SU-DHL-6 (cell line): Measurements from ENCODE around the gene PHACTR3.

Experiments
- H2AFZ ChIP-seq: fragments of 200-600 bp; sonication (generic); 2 replicates; pipeline ENCODE4 v1.6.1; 2014; ENCODE audit warnings: low read depth, mild to moderate bottlenecking, moderate library complexity, mixed read lengths, antibody characterized with exemption, low read length; ENCODE audit not compliant: severe bottlenecking
- H3F3A ChIP-seq: fragments of 200-600 bp; shearing (Covaris generic); 2 replicates; pipeline ENCODE4 v1.6.0; 2016; ENCODE audit warnings: antibody characterized with exemption, mild to moderate bottlenecking; ENCODE audit not compliant: insufficient read depth
- H3K27ac ChIP-seq: fragments of 200-600 bp; sonication (generic); 2 replicates; pipeline ENCODE4 v1.5.1; 2016; ENCODE audit warnings: low read depth, mild to moderate bottlenecking, low read length, moderate library complexity, mixed read lengths
- H3K27me3 ChIP-seq: fragments of 200-600 bp; sonication (generic), shearing (Covaris generic); 2 replicates; pipeline ENCODE4 v1.6.0; 2014; ENCODE audit warnings: mild to moderate bottlenecking, low read length
- H3K36me3 ChIP-seq: fragments of 200-600 bp; sonication (generic); 2 replicates; pipeline ENCODE4 v1.6.1; 2014; ENCODE audit warnings: mild to moderate bottlenecking, low read length, mixed read lengths
- H3K4me2 ChIP-seq: fragments of 300-600, 200-600 bp; shearing (Covaris generic), sonication (generic); 2 replicates; pipeline ENCODE4 v1.6.0; 2014; ENCODE audit warnings: low read length, low read depth, mild to moderate bottlenecking; ENCODE audit not compliant: poor library complexity, severe bottlenecking
- H3K4me3 ChIP-seq: fragments of 200-600 bp; sonication (generic); 2 replicates; pipeline ENCODE4 v1.5.1; 2014; ENCODE audit warnings: antibody characterized with exemption, low read length, mild to moderate bottlenecking, mixed read lengths; ENCODE audit not compliant: insufficient read depth, poor library complexity, severe bottlenecking
- H3K79me2 ChIP-seq: fragments of 200-600 bp; sonication (generic); 2 replicates; pipeline ENCODE4 v1.6.1; 2014; ENCODE audit warnings: mild to moderate bottlenecking, low read length, moderate library complexity; ENCODE audit not compliant: insufficient read depth
- H3K9ac ChIP-seq: fragments of 200-600 bp; sonication (generic); 2 replicates; pipeline ENCODE4 v1.7.0; 2014; ENCODE audit warnings: mild to moderate bottlenecking, low read length
- H3K9me2 ChIP-seq: fragments of 200-600 bp; sonication (generic); replicated peaks from 2 replicates; pipeline ENCODE4 v1.6.1; 2014; ENCODE audit warnings: low read length; ENCODE audit not compliant: insufficient read depth
- H3K9me3 ChIP-seq: fragments of 200-600 bp; sonication (generic); 2 replicates; pipeline ENCODE4 v1.6.1; 2014; ENCODE audit warnings: low read length, mixed read lengths; ENCODE audit not compliant: insufficient read depth
- H4K20me1 ChIP-seq: fragments of 200-600 bp; sonication (generic); 2 replicates; pipeline ENCODE4 v1.6.1; 2014; ENCODE audit warnings: low read depth, mild to moderate bottlenecking, antibody characterized with exemption, low read length, moderate library complexity, mixed read lengths
- CTCF ChIP-seq: fragments of 200-600 bp; sonication (generic); IDR thresholded peaks from one replicate; pipeline ENCODE4 v1.5.1; 2017; ENCODE audit warnings: antibody characterized with exemption, mild to moderate bottlenecking, low read length, moderate library complexity; ENCODE audit not compliant: insufficient read depth, poor library complexity, severe bottlenecking
- EZH2phosphoT487 ChIP-seq: fragments of 200-600 bp; sonication (generic), shearing (Covaris generic); conservative IDR thresholded peaks from 2 replicates; pipeline ENCODE4 v1.6.1; 2018; ENCODE audit warnings: mild to moderate bottlenecking, antibody characterized with exemption, low read length, moderate library complexity, mixed read lengths

Gene PHACTR3

GRCh38 chr20:59814840-59815340 is 210.6 kb downstream of the PHACTR3 start:
- no peak overlapping the region for H3K4me3 ChIP-seq
- H3K9ac ChIP-seq, result no peak overlapping the region
- no peaks in the 10 kb centered on the region for H3K9me3 ChIP-seq
- H3K27ac ChIP-seq, result no peak overlapping the region
- no peaks in the 10 kb centered on the region for H3K36me3 ChIP-seq
- TF ChIP-seq EZH2phosphoT487 (no peak), CTCF (no peak)
- no peak overlapping the region for H2AFZ ChIP-seq
- H3K9me2 ChIP-seq, result no peaks in the 10 kb centered on the region
- no peaks in the 10 kb centered on the region for H3K27me3 ChIP-seq
- H3K4me2 ChIP-seq, result no peak overlapping the region
- H3F3A ChIP-seq, result no peaks in the 10 kb centered on the region
- H3K79me2 ChIP-seq, result no peaks in the 10 kb centered on the region
- H4K20me1 ChIP-seq, result no peaks in the 10 kb centered on the region

- Histone ChIP-seq H3K27ac (no peak overlapping the region), H3K9me3 (no peaks in the 10 kb centered on the region), H3K9me2 (no peaks in the 10 kb centered on the region), H3K36me3 (no peaks in the 10 kb centered on the region), H3K79me2 (no peaks in the 10 kb centered on the region), H3K4me2 (no peak overlapping the region), H3K9ac (no peak overlapping the region), H3F3A (no peaks in the 10 kb centered on the region), H4K20me1 (no peaks in the 10 kb centered on the region), H3K27me3 (no peaks in the 10 kb centered on the region), H2AFZ (no peak overlapping the region), H3K4me3 (no peak overlapping the region)
- TF ChIP-seq EZH2phosphoT487, result no peak
- TF ChIP-seq CTCF, result no peak
These were observed 211.9 kb downstream of the PHACTR3 start for GRCh38 chr20:59816146-59816738.

- H2AFZ ChIP-seq, result no peak overlapping the region
- no peaks in the 10 kb centered on the region for H3K79me2 ChIP-seq
- no peaks in the 10 kb centered on the region for H3K36me3 ChIP-seq
- no peaks in the 10 kb centered on the region for H3F3A ChIP-seq
- H3K9me3 ChIP-seq, result no peaks in the 10 kb centered on the region
- H3K9me2 ChIP-seq, result no peaks in the 10 kb centered on the region
- H3K4me2 ChIP-seq, result no peak overlapping the region
- no peaks in the 10 kb centered on the region for H3K27me3 ChIP-seq
- no peak overlapping the region for H3K9ac ChIP-seq
- no peaks in the 10 kb centered on the region for H4K20me1 ChIP-seq
- H3K27ac ChIP-seq, result no peak overlapping the region
- no peak overlapping the region for H3K4me3 ChIP-seq
- no peak for TF ChIP-seq CTCF
- TF ChIP-seq EZH2phosphoT487, result no peak
These were observed 213.1 kb downstream of the PHACTR3 start for GRCh38 chr20:59817406-59817805.
